Stimulated activated CD8-positive, alpha-beta memory T cell treated with anti-CD3 and anti-CD28 coated beads, Interleukin-2, amount 100 ng/mL, for 48 hours (primary cell): Measurements from ENCODE around the gene KRT8.
"Not testable (repeated sequence)": the region's sequence is repeated elsewhere in the genome, so short reads cannot be mapped to it uniquely, and the experiment has no call there.

ENCODE experiments used
- DNase-seq, 2 donors: peaks; one replicate each; pipeline ENCODE4 v3.0.0-alpha.2; 2020; ENCODE audit warnings: low read depth in 2 of 2

KRT8 gene

GRCh38 chr12:52874573-52875435 lies 30.1 kb downstream of the KRT8 start:
- DNase-seq, result no peak

GRCh38 chr12:52873832-52874572 lies 30.9 kb downstream of the KRT8 start:
- DNase-seq, result peak; percentile 36 to 43

- DNase-seq, result no peak
Observed at GRCh38 chr12:52873513-52873831, 31.4 kb downstream of the KRT8 start.

- no peak for DNase-seq
Observed at GRCh38 chr12:52872644-52873389, 32.1 kb downstream of the KRT8 start.

GRCh38 chr12:52871291-52872039 lies 33.4 kb downstream of the KRT8 start:
- no peak for DNase-seq

GRCh38 chr12:52870361-52871290 lies 34.2 kb downstream of the KRT8 start:
- DNase-seq, result peak; percentile 76 to 80

GRCh38 chr12:52867642-52868041 lies 37.2 kb downstream of the KRT8 start:
- no peak for DNase-seq

GRCh38 chr12:52867152-52867551 lies 37.7 kb downstream of the KRT8 start:
- no peak for DNase-seq

- DNase-seq, result no peak
Observed at GRCh38 chr12:52865090-52865944, 39.6 kb downstream of the KRT8 start.

GRCh38 chr12:52862023-52862422 lies 42.9 kb downstream of the KRT8 start:
- DNase-seq, result no peak

- DNase-seq, result no peak
Observed at GRCh38 chr12:52861511-52861910, 43.4 kb downstream of the KRT8 start.

GRCh38 chr12:52860102-52860823 lies 44.6 kb downstream of the KRT8 start:
- DNase-seq, result no peak

GRCh38 chr12:52857500-52857899 lies 47.4 kb downstream of the KRT8 start:
- no peak for DNase-seq

- no peak for DNase-seq
Observed at GRCh38 chr12:52856787-52857186, 48.1 kb downstream of the KRT8 start.

- DNase-seq, result not testable (repeated sequence)
Observed at GRCh38 chr12:52856077-52856476, 48.8 kb downstream of the KRT8 start.

- no peak for DNase-seq
Observed at GRCh38 chr12:52851787-52852186, 53.1 kb downstream of the KRT8 start.

- no peak for DNase-seq
Observed at GRCh38 chr12:52850681-52851080, 54.2 kb downstream of the KRT8 start.

GRCh38 chr12:52849511-52849910 lies 55.4 kb downstream of the KRT8 start:
- DNase-seq, result no peak

- DNase-seq, result no peak
Observed at GRCh38 chr12:52848661-52849255, 56.1 kb downstream of the KRT8 start, which contains the start of gene KRT78. TSS of gene KRT78 (minus strand) at chr12:52848994. CDS start at chr12:52848930, 64 bp downstream.
